Measurements from ENCODE around the gene GGCT. TPM values are rescaled to one million over a fixed set of nuclear protein-coding genes. Genes with fewer than 3 reads are reported as not detected.

The GGCT gene
- total RNA-seq, 2 donors from 2014 or later: 46.4 to 48.9 TPM

GRCh38 chr7:30523466-30523865, 18.8 kb upstream of the GGCT start:
- no peak overlapping the region for H3K27ac Mint-ChIP-seq
- H3K4me3 Mint-ChIP-seq: no peak overlapping the region
- DNase-seq: no peak

GRCh38 chr7:30522159-30522558, 17.5 kb upstream of the GGCT start:
- DNase-seq: no peak
- peaks cover 54% of the 10 kb centered on the region for H3K27me3 ChIP-seq (ENCODE audit: control insufficient read depth, insufficient read depth, low read length, poor library complexity, severe bottlenecking)
- no peak overlapping the region for H3K4me3 ChIP-seq (ENCODE audit: low read length)
- peaks cover 10% of the 10 kb centered on the region for H3K4me1 ChIP-seq (ENCODE audit: control insufficient read depth, insufficient read depth, low read length)
- H3K9me3 Mint-ChIP-seq: no peaks in the 10 kb centered on the region
- H3K27me3 Mint-ChIP-seq (ENCODE audit: insufficient read depth): peaks cover 42% of the 10 kb centered on the region
- TF ChIP-seq, protein P1, sequence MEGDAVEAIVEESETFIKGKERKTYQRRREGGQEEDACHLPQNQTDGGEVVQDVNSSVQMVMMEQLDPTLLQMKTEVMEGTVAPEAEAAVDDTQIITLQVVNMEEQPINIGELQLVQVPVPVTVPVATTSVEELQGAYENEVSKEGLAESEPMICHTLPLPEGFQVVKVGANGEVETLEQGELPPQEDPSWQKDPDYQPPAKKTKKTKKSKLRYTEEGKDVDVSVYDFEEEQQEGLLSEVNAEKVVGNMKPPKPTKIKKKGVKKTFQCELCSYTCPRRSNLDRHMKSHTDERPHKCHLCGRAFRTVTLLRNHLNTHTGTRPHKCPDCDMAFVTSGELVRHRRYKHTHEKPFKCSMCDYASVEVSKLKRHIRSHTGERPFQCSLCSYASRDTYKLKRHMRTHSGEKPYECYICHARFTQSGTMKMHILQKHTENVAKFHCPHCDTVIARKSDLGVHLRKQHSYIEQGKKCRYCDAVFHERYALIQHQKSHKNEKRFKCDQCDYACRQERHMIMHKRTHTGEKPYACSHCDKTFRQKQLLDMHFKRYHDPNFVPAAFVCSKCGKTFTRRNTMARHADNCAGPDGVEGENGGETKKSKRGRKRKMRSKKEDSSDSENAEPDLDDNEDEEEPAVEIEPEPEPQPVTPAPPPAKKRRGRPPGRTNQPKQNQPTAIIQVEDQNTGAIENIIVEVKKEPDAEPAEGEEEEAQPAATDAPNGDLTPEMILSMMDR (conservative IDR thresholded peaks at IDR 0.05): no peak
- no peak overlapping the region for H3K9ac ChIP-seq (ENCODE audit: extremely low read depth, low read length, poor library complexity, severe bottlenecking)
- no peak overlapping the region for H3K27ac Mint-ChIP-seq
- WGBS, 2 experiments (ENCODE audit: insufficient coverage in 1 of 2, insufficient read length in 1 of 2): 88 to 100% methylated on average over 1 to 3 of the region's 3 CpGs
- H3K36me3 Mint-ChIP-seq (ENCODE audit: low read depth): no peaks in the 10 kb centered on the region
- no peaks in the 10 kb centered on the region for H3K9me3 ChIP-seq (ENCODE audit: control insufficient read depth, low read length)
- peaks cover 4% of the 10 kb centered on the region for H3K4me1 Mint-ChIP-seq
- H3K27ac ChIP-seq (ENCODE audit: low read depth, low read length): no peak overlapping the region
- no peaks in the 10 kb centered on the region for H3K36me3 ChIP-seq (ENCODE audit: control insufficient read depth, insufficient read depth, low read length)
- no peak overlapping the region for H3K4me3 Mint-ChIP-seq

More at GRCh38 chr7:30523466-30523865, 18.8 kb upstream of the GGCT start:
- H3K9me3 ChIP-seq (ENCODE audit: control insufficient read depth, low read length): no peaks in the 10 kb centered on the region
- Mint-ChIP-seq H3K9me3 (no peaks in the 10 kb centered on the region), H3K27me3 (ENCODE audit: insufficient read depth) (peaks cover 47% of the 10 kb centered on the region), H3K4me1 (peaks cover 4% of the 10 kb centered on the region), H3K36me3 (ENCODE audit: low read depth) (no peaks in the 10 kb centered on the region)
- no peak overlapping the region for H3K27ac ChIP-seq (ENCODE audit: low read depth, low read length)
- H3K9ac ChIP-seq (ENCODE audit: extremely low read depth, low read length, poor library complexity, severe bottlenecking): no peak overlapping the region
- peaks cover 10% of the 10 kb centered on the region for H3K4me1 ChIP-seq (ENCODE audit: control insufficient read depth, insufficient read depth, low read length)
- H3K27me3 ChIP-seq (ENCODE audit: control insufficient read depth, insufficient read depth, low read length, poor library complexity, severe bottlenecking): peaks cover 54% of the 10 kb centered on the region
- H3K36me3 ChIP-seq (ENCODE audit: control insufficient read depth, insufficient read depth, low read length): no peaks in the 10 kb centered on the region
- 86 to 87% methylated on average over 2 of the region's 2 CpGs for WGBS, 2 experiments (ENCODE audit: insufficient coverage in 1 of 2, insufficient read length in 1 of 2)
- TF ChIP-seq, protein P1 (conservative IDR thresholded peaks at IDR 0.05): no peak
- H3K4me3 ChIP-seq (ENCODE audit: low read length): no peak overlapping the region

- Histone ChIP-seq H3K27me3 (ENCODE audit: control insufficient read depth, insufficient read depth, low read length, poor library complexity, severe bottlenecking) (peaks cover 48% of the 10 kb centered on the region), H3K9me3 (ENCODE audit: control insufficient read depth, low read length) (no peaks in the 10 kb centered on the region), H3K9ac (ENCODE audit: extremely low read depth, low read length, poor library complexity, severe bottlenecking) (no peak overlapping the region), H3K4me3 (ENCODE audit: low read length) (no peak overlapping the region), H3K4me1 (ENCODE audit: control insufficient read depth, insufficient read depth, low read length) (peaks cover 10% of the 10 kb centered on the region), H3K36me3 (ENCODE audit: control insufficient read depth, insufficient read depth, low read length) (no peaks in the 10 kb centered on the region), H3K27ac (ENCODE audit: low read depth, low read length) (no peak overlapping the region)
- Mint-ChIP-seq H3K27ac (no peak overlapping the region), H3K27me3 (ENCODE audit: insufficient read depth) (peaks cover 44% of the 10 kb centered on the region), H3K36me3 (ENCODE audit: low read depth) (no peaks in the 10 kb centered on the region), H3K4me1 (peaks cover 4% of the 10 kb centered on the region), H3K4me3 (no peak overlapping the region), H3K9me3 (no peaks in the 10 kb centered on the region)
- DNase-seq: no peak
- TF ChIP-seq, protein P1 (conservative IDR thresholded peaks at IDR 0.05): no peak
- 100% methylated on average over 1 of the region's 1 CpG; no CpG with 5 or more reads in 1 of the 2 experiments for WGBS, 2 experiments (ENCODE audit: insufficient coverage in 1 of 2, insufficient read length in 1 of 2)
These were observed 16.9 kb upstream of the GGCT start for GRCh38 chr7:30521532-30521931.

Data from endodermal cell (in vitro differentiated cells).